Measurements from ENCODE around the gene SYT2. TPM values are rescaled to one million over a fixed set of nuclear protein-coding genes. Genes with fewer than 3 reads are reported as not detected.

SYT2 gene
- total and polyA plus RNA-seq, 10 of the 15 experiments (the other 5 are each of a cell fraction or from before 2014, with no cell fraction given): not detected

- Histone ChIP-seq H3K4me3 (no peak overlapping the region), H4K20me1 (ENCODE audit: control insufficient read depth, insufficient read depth) (no peaks in the 10 kb centered on the region), H3K27me3 (replicated peaks in 1 of 2; ENCODE audit: control insufficient read depth in 2 of 2, insufficient read depth in 2 of 2, low read length in 1 of 2) (peaks cover 7 to 17% of the 10 kb centered on the region in 2 experiments), H3K9ac (ENCODE audit: control insufficient read depth, insufficient read depth, low read length) (no peak overlapping the region), H2AFZ (ENCODE audit: control insufficient read depth, low read depth, low read length) (no peak overlapping the region), H3K79me2 (ENCODE audit: control insufficient read depth, insufficient read depth, low read length) (no peaks in the 10 kb centered on the region), H3K9me3 (replicated peaks; ENCODE audit: control insufficient read depth, insufficient read depth, low read length) (no peaks in the 10 kb centered on the region), H3K4me2 (ENCODE audit: control insufficient read depth, insufficient read depth) (no peak overlapping the region), H3K36me3 (ENCODE audit: control insufficient read depth in 2 of 2, insufficient read depth in 2 of 2, low read length in 1 of 2) (no peaks in the 10 kb centered on the region), H3K27ac (ENCODE audit: control insufficient read depth, insufficient read depth) (no peak overlapping the region), H3K4me1 (ENCODE audit: control insufficient read depth, insufficient read depth, low read length) (no peaks in the 10 kb centered on the region)
- CTCF ChIA-PET: interaction anchor here (0.9 to 1.3 kb wide), 6 partner anchors 10 to 476 kb away, joined by 3 to 4 read pairs (median 3); no protein-coding TSS in a partner anchor
- ATAC-seq: no peak
- intact Hi-C loops (cut with micrococcal nuclease; ENCODE audit: unreplicated experiment) (loop anchor here (10.0 kb wide), 1 partner anchor 138 kb away; no protein-coding TSS in a partner anchor), in situ Hi-C loops (cut with MboI) (no loop called here)
- TF ChIP-seq MLLT1 (IDR thresholded peaks at IDR 0.05): no peak
- no peak for TF ChIP-seq NBN (IDR thresholded peaks at IDR 0.05)
- TF ChIP-seq CBX3 (IDR thresholded peaks at IDR 0.05; ENCODE audit: borderline replicate concordance, low read depth): no peak
- no peak for TF ChIP-seq RFX5 (IDR thresholded peaks at IDR 0.05; ENCODE audit: low read depth, low read length)
- TF ChIP-seq MTA2 (IDR thresholded peaks at IDR 0.05; ENCODE audit: low read depth): no peak
- TF ChIP-seq ASH2L (IDR thresholded peaks at IDR 0.05; ENCODE audit: borderline replicate concordance, low read depth): no peak
- no peak for TF ChIP-seq EP300 (IDR thresholded peaks at IDR 0.05; ENCODE audit: borderline replicate concordance in 1 of 2, control insufficient read depth in 1 of 2, low read depth in 2 of 2, low read length in 2 of 2)
- 35% methylated on average over 4 of the region's 4 CpGs for WGBS (ENCODE audit: insufficient coverage, insufficient replicate concordance, low lambda C conversion rate, missing lambda C conversion rate)
- no TSS peak for BruUV-seq (replicated peaks)
- POLR2A ChIA-PET: no interaction called here
- no peak for FAIRE-seq
- RAD21 ChIA-PET (ENCODE audit: unreplicated experiment): interaction anchor here (0.6 to 1.6 kb wide), 2 partner anchors 325 to 369 kb away, joined by 3 to 4 read pairs; no protein-coding TSS in a partner anchor
- DNase-seq (ENCODE audit: low read depth, low spot score): no peak
- SMC1A ChIA-PET (ENCODE audit: uncharacterized antibody, unreplicated experiment): interaction anchor here (0.7 to 1.4 kb wide), 3 partner anchors 18 to 141 kb away, joined by 3 read pairs; no protein-coding TSS in a partner anchor
These were observed 2.9 kb upstream of the SYT2 start for GRCh38 chr1:202713110-202713509.
